COR-L47 (cell line): ENCODE data around the gene MAP7.
"Not testable (repeated sequence)": the region's sequence is repeated elsewhere in the genome, so short reads cannot be mapped to it uniquely, and the experiment has no call there.

Experiments
- DNase-seq: peaks from one replicate; lab custom pipeline; 2025; lab: John Stamatoyannopoulos, UW

Gene MAP7

GRCh38 chr6:136421537-136422158 is 128.6 kb downstream of the MAP7 start:
- DNase-seq = no peak

GRCh38 chr6:136420853-136421252 is 129.4 kb downstream of the MAP7 start:
- no peak for DNase-seq

- DNase-seq = no peak
Observed at GRCh38 chr6:136415351-136416007, 134.7 kb downstream of the MAP7 start.

- no peak for DNase-seq
Observed at GRCh38 chr6:136412410-136412809, 137.8 kb downstream of the MAP7 start.

GRCh38 chr6:136411453-136412354 is 138.5 kb downstream of the MAP7 start:
- no peak for DNase-seq

GRCh38 chr6:136411025-136411325 is 139.2 kb downstream of the MAP7 start:
- DNase-seq = no peak

- DNase-seq = no peak
Observed at GRCh38 chr6:136410201-136411024, 139.8 kb downstream of the MAP7 start.

- DNase-seq = no peak
Observed at GRCh38 chr6:136409597-136409996, 140.6 kb downstream of the MAP7 start.

- no peak for DNase-seq
Observed at GRCh38 chr6:136408204-136408603, 142.0 kb downstream of the MAP7 start.

GRCh38 chr6:136405420-136406029 is 144.7 kb downstream of the MAP7 start:
- DNase-seq = no peak

GRCh38 chr6:136404627-136405419 is 145.4 kb downstream of the MAP7 start:
- DNase-seq = no peak

GRCh38 chr6:136404007-136404406 is 146.2 kb downstream of the MAP7 start:
- DNase-seq = no peak

- DNase-seq = no peak
Observed at GRCh38 chr6:136403110-136403980, 146.9 kb downstream of the MAP7 start.

- DNase-seq = no peak
Observed at GRCh38 chr6:136401749-136402148, 148.5 kb downstream of the MAP7 start.

GRCh38 chr6:136401236-136401635 is 149.0 kb downstream of the MAP7 start:
- DNase-seq = not testable (repeated sequence)

GRCh38 chr6:136398453-136398852 is 151.8 kb downstream of the MAP7 start:
- no peak for DNase-seq

- DNase-seq = no peak
Observed at GRCh38 chr6:136396908-136397307, 153.3 kb downstream of the MAP7 start.

- DNase-seq = not testable (repeated sequence)
Observed at GRCh38 chr6:136390959-136391358, 159.3 kb downstream of the MAP7 start.

- DNase-seq = no peak
Observed at GRCh38 chr6:136387316-136387715, 162.9 kb downstream of the MAP7 start.
